BJ (cell line): ENCODE results near the gene SPATA20. TPM values are rescaled to one million over a fixed set of nuclear protein-coding genes. Genes with fewer than 3 reads are reported as not detected.
A peak's percentile ranks its signal among the peaks of the same experiment; 100 is the strongest.

Experiments
- CTCF ChIA-PET: fragments of 350-600 bp; formaldehyde crosslinking; extraction: SDS; loops from one replicate; lab custom pipeline; 2021; ENCODE audit warnings: antibody characterized with exemption, inconsistent platforms; lab: Yijun Ruan, JAX
- POLR2A ChIA-PET: fragments of 300-600 bp; sonication (Branson Sonifier 250); formaldehyde crosslinking; extraction: SDS; loops from one replicate; lab custom pipeline; 2021; ENCODE audit warnings: antibody characterized with exemption; lab: Charles Lee
- DNase-seq: peaks from one replicate; pipeline ENCODE4 v3.0.0-alpha.2; 2011; ENCODE audit warnings: low read depth
- H3K27me3 ChIP-seq: 2 replicates; pipeline ENCODE4 v1.6.0; 2011; ENCODE audit warnings: low read length; ENCODE audit not compliant: control insufficient read depth, insufficient read depth
- H3K36me3 ChIP-seq: 2 replicates; pipeline ENCODE4 v1.5.1; 2011; ENCODE audit warnings: low read length; ENCODE audit not compliant: control insufficient read depth, insufficient read depth
- H3K4me3 ChIP-seq: 2 replicates; pipeline ENCODE4 v1.5.1; 2011; ENCODE audit warnings: low read depth, mild to moderate bottlenecking, control low read depth, low read length
- CTCF ChIP-seq: IDR thresholded peaks from 2 replicates; pipeline ENCODE4 v1.5.1; 2011; ENCODE audit warnings: low read depth, mild to moderate bottlenecking, control low read depth, inconsistent platforms, low read length, moderate library complexity; ENCODE audit not compliant: insufficient read depth
- polyA plus RNA-seq: library from polyadenylated mRNA; depleted of rRNA; stranded (reverse); fragments of >200 nt; gene quantifications from 2 replicates; pipeline ENCODE4 v1.2.3, GENCODE V29; 2011; rRNA removed

Gene SPATA20
- polyA plus RNA-seq, 1 experiment, result 46.4 TPM

DNA sequence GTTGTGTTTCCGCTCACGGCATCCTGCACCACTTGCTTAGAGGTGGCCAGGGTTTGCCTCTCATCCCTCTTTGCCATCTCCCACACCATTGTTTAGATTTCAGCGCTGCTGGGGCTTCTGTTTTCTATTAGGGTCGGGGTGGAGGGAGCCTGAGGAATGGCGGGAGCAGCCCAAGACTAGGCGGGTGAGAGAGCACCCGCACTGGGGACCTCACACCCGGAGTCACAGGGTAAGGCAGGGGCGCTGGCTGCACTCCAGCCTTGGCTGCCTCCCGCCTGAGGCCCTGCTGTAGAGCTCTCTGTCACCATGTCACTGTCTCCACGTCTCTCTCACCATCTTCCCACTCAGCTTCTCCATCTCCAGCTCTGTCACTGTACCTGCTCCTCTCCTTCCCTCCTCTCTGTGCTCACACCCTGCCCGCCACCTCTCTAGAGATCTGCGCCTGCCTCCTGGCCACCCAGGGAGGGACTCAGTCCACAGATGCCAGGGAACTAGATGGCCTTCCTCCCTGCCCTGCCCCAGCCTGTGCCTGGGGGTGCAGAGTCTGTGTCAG is 54.9 kb downstream of the SPATA20 start:
- no peaks in the 10 kb centered on the region for H3K36me3 ChIP-seq
- ChIA-PET POLR2A (no interaction called here), CTCF (no interaction called here)
- TF ChIP-seq CTCF, result no peak
- peaks cover 21% of the 10 kb centered on the region for H3K27me3 ChIP-seq
- DNase-seq, result no peak
- no peak overlapping the region for H3K4me3 ChIP-seq

- ChIA-PET CTCF (no interaction called here), POLR2A (no interaction called here)
- H3K27me3 ChIP-seq, result peaks cover 22% of the 10 kb centered on the region
- H3K36me3 ChIP-seq, result no peaks in the 10 kb centered on the region
- H3K4me3 ChIP-seq, result no peak overlapping the region
- no peak for TF ChIP-seq CTCF
- no peak for DNase-seq
These were observed 55.9 kb downstream of the SPATA20 start for GRCh38 chr17:50602836-50603235.

DNA sequence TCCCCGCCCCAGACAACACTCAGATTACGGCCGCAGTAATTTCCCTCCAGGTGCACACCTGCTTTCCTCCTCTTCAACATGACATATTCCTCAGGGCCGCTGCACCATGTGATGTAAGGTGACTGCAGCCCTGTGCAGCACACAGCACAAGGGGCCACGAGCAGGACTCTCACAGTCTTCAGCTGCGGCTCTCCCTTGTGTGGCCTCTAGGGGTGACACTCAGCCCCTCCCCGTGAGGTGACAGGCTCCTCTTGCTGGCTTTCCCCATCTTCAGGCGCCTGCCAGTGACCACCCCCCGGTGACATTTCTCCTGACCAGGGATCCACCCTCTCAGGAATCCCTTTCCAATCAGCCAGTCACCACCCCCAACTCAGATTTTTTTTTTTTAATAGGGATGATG is 56.4 kb downstream of the SPATA20 start:
- Histone ChIP-seq H3K36me3 (no peaks in the 10 kb centered on the region), H3K27me3 (peaks cover 22% of the 10 kb centered on the region), H3K4me3 (no peak overlapping the region)
- POLR2A ChIA-PET, result no interaction called here
- DNase-seq, result no peak
- 0 out of 2 replicates have a peak, but pooled peaks have one; percentile 5 for TF ChIP-seq CTCF
- CTCF ChIA-PET, result no interaction called here

GRCh38 chr17:50604513-50604912 is 57.5 kb downstream of the SPATA20 start:
- no peak for TF ChIP-seq CTCF
- ChIA-PET POLR2A (no interaction called here), CTCF (interaction anchor here (0.8 to 0.9 kb wide), 2 partner anchors 12 to 58 kb away, joined by 3 to 4 read pairs; no protein-coding TSS in a partner anchor)
- Histone ChIP-seq H3K36me3 (no peaks in the 10 kb centered on the region), H3K4me3 (no peak overlapping the region), H3K27me3 (peaks cover 22% of the 10 kb centered on the region)
- peak; percentile 5 for DNase-seq

GRCh38 chr17:50605429-50605828 is 58.5 kb downstream of the SPATA20 start:
- H3K4me3 ChIP-seq, result no peak overlapping the region
- POLR2A ChIA-PET, result no interaction called here
- TF ChIP-seq CTCF, result no peak
- CTCF ChIA-PET, result interaction anchor here (0.8 to 2.1 kb wide), 4 partner anchors 13 to 59 kb away, joined by 3 to 5 read pairs (median 4); no protein-coding TSS in a partner anchor
- H3K36me3 ChIP-seq, result no peaks in the 10 kb centered on the region
- H3K27me3 ChIP-seq, result peaks cover 23% of the 10 kb centered on the region
- peak; percentile 12 for DNase-seq

Other genes with a start within 250 kb of the SPATA20 start
- 15.4 and 25.0 TPM in 2 replicates for gene XYLT2, start 201.0 kb upstream of the SPATA20 start, polyA plus RNA-seq
- 115 and 142 TPM in 2 replicates for gene MRPL27, start 174.0 kb upstream of the SPATA20 start, polyA plus RNA-seq
- 5.3 and 5.9 TPM in 2 replicates for gene EME1, start 173.9 kb upstream of the SPATA20 start, polyA plus RNA-seq
- gene LRRC59, start 149.7 kb upstream of the SPATA20 start, polyA plus RNA-seq, result 110 and 119 TPM in 2 replicates
- gene ACSF2, start 121.0 kb upstream of the SPATA20 start, polyA plus RNA-seq, result 19.9 and 25.4 TPM in 2 replicates
- not detected in 2 replicates for gene CHAD, start 78.3 kb upstream of the SPATA20 start, polyA plus RNA-seq
- 17.5 and 22.6 TPM in 2 replicates for gene RSAD1, start 68.3 kb upstream of the SPATA20 start, polyA plus RNA-seq
- gene MYCBPAP, start 38.7 kb upstream of the SPATA20 start, polyA plus RNA-seq, result 0.54 and 0.67 TPM in 2 replicates
- gene EPN3, start 14.4 kb upstream of the SPATA20 start, polyA plus RNA-seq, result not detected in 2 replicates
- gene CACNA1G, start 13.5 kb downstream of the SPATA20 start, polyA plus RNA-seq, result 0.01 and 0.02 TPM in 2 replicates
- 37.2 and 56.4 TPM in 2 replicates for gene ABCC3, start 87.7 kb downstream of the SPATA20 start, polyA plus RNA-seq
- gene ANKRD40, start 160.7 kb downstream of the SPATA20 start, polyA plus RNA-seq, result 19.0 and 29.5 TPM in 2 replicates
- gene LUC7L3, start 172.4 kb downstream of the SPATA20 start, polyA plus RNA-seq, result 55.6 and 63.2 TPM in 2 replicates
- gene ANKRD40CL, start 220.3 kb downstream of the SPATA20 start, polyA plus RNA-seq, result not detected in 2 replicates